ENCODE results near the gene FAM120A. TPM values are rescaled to one million over a fixed set of nuclear protein-coding genes. Genes with fewer than 3 reads are reported as not detected.

The FAM120A gene
- total and polyA plus RNA-seq, 2 of the 13 experiments (the other 11 are each of a cell fraction or from before 2014, with no cell fraction given), result 41.3 to 44.4 TPM

DNA sequence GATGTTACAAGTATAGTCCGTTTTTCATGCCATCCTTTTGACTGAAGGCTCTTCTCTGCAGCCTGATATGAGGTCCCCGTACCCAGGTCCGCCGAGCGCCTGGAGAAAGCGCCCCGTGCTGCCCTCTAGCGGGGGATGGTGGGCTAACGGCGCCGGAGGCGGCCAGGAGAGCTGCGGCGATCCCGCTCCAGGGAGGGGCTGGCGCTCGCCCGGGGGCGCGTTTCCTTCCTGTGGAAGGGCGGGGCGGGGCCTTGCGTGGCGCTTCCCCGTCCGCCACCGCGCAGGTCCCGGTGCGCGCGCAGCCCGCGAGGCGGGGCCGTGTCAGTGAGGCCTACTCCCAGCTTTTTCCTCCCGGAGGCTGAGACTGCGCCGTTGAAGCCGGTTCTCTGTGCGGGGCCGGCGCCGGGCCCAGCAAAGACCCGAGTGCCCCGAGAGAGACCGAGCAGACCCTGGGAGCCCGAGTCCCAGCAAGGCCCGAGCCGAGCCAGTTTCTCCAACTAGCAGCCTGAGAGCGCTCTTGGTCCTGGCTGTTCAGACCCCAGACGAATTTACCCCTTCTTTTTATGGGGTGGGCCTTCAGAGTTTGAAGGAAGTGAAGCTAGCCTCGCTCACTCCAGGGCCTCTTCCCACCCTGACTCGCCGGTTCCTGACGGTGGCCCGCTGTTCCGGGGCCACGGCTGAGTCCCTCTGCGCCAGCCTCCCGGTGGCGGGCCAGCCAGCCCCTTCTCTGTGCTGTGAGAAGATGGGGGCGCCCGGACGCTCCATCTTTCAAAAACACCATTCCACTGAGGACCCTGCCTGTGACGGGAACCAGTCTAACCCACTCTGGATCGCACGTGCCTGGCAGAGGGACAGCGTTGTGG is 115.2 kb downstream of the FAM120A start (continued):
- TF ChIP-seq, protein P1, sequence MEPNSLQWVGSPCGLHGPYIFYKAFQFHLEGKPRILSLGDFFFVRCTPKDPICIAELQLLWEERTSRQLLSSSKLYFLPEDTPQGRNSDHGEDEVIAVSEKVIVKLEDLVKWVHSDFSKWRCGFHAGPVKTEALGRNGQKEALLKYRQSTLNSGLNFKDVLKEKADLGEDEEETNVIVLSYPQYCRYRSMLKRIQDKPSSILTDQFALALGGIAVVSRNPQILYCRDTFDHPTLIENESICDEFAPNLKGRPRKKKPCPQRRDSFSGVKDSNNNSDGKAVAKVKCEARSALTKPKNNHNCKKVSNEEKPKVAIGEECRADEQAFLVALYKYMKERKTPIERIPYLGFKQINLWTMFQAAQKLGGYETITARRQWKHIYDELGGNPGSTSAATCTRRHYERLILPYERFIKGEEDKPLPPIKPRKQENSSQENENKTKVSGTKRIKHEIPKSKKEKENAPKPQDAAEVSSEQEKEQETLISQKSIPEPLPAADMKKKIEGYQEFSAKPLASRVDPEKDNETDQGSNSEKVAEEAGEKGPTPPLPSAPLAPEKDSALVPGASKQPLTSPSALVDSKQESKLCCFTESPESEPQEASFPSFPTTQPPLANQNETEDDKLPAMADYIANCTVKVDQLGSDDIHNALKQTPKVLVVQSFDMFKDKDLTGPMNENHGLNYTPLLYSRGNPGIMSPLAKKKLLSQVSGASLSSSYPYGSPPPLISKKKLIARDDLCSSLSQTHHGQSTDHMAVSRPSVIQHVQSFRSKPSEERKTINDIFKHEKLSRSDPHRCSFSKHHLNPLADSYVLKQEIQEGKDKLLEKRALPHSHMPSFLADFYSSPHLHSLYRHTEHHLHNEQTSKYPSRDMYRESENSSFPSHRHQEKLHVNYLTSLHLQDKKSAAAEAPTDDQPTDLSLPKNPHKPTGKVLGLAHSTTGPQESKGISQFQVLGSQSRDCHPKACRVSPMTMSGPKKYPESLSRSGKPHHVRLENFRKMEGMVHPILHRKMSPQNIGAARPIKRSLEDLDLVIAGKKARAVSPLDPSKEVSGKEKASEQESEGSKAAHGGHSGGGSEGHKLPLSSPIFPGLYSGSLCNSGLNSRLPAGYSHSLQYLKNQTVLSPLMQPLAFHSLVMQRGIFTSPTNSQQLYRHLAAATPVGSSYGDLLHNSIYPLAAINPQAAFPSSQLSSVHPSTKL (CRISPR knock-in tag; IDR thresholded peaks at IDR 0.05), result peak; percentile 65; the same call in 1 of the 2 replicates
- TF ChIP-seq SIX4 (CRISPR knock-in tag; IDR thresholded peaks at IDR 0.05), result no peak
- no peak for TF ChIP-seq HDAC6 (IDR thresholded peaks at IDR 0.05; ENCODE audit: low read depth, low read length)
- peak; percentile 57 for TF ChIP-seq KDM5B (CRISPR knock-in tag; IDR thresholded peaks at IDR 0.05; ENCODE audit: borderline replicate concordance)
- TF ChIP-seq ZNF382 (CRISPR knock-in tag; IDR thresholded peaks at IDR 0.05; ENCODE audit: borderline replicate concordance), result no peak
- TF ChIP-seq, protein P2, sequence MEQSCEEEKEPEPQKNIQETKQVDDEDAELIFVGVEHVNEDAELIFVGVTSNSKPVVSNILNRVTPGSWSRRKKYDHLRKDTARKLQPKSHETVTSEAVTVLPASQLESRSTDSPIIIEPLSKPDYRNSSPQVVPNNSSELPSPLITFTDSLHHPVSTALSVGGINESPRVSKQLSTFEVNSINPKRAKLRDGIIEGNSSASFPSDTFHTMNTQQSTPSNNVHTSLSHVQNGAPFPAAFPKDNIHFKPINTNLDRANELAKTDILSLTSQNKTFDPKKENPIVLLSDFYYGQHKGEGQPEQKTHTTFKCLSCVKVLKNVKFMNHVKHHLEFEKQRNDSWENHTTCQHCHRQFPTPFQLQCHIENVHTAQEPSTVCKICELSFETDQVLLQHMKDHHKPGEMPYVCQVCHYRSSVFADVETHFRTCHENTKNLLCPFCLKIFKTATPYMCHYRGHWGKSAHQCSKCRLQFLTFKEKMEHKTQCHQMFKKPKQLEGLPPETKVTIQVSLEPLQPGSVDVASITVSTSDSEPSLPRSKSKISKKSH (CRISPR knock-in tag; IDR thresholded peaks at IDR 0.05; ENCODE audit: borderline replicate concordance), result no peak
- TF ChIP-seq CBX5 (CRISPR knock-in tag; IDR thresholded peaks at IDR 0.05; ENCODE audit: borderline replicate concordance), result peak; percentile 36; the same call in 1 of the 2 replicates
- no peak for TF ChIP-seq U2AF2 (IDR thresholded peaks at IDR 0.05; ENCODE audit: low read depth, low read length)
- TF ChIP-seq DPF2 (CRISPR knock-in tag; IDR thresholded peaks at IDR 0.05; ENCODE audit: borderline replicate concordance, low read depth), result no peak
- TF ChIP-seq, protein P3, sequence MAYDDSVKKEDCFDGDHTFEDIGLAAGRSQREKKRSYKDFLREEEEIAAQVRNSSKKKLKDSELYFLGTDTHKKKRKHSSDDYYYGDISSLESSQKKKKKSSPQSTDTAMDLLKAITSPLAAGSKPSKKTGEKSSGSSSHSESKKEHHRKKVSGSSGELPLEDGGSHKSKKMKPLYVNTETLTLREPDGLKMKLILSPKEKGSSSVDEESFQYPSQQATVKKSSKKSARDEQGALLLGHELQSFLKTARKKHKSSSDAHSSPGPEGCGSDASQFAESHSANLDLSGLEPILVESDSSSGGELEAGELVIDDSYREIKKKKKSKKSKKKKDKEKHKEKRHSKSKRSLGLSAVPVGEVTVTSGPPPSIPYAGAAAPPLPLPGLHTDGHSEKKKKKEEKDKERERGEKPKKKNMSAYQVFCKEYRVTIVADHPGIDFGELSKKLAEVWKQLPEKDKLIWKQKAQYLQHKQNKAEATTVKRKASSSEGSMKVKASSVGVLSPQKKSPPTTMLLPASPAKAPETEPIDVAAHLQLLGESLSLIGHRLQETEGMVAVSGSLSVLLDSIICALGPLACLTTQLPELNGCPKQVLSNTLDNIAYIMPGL (CRISPR knock-in tag; IDR thresholded peaks at IDR 0.05; ENCODE audit: borderline replicate concordance in 1 of 2, low read depth in 1 of 2), result peak; percentile 72 to 91; a peak in 3 of 4 replicates
- TF ChIP-seq, protein P4, sequence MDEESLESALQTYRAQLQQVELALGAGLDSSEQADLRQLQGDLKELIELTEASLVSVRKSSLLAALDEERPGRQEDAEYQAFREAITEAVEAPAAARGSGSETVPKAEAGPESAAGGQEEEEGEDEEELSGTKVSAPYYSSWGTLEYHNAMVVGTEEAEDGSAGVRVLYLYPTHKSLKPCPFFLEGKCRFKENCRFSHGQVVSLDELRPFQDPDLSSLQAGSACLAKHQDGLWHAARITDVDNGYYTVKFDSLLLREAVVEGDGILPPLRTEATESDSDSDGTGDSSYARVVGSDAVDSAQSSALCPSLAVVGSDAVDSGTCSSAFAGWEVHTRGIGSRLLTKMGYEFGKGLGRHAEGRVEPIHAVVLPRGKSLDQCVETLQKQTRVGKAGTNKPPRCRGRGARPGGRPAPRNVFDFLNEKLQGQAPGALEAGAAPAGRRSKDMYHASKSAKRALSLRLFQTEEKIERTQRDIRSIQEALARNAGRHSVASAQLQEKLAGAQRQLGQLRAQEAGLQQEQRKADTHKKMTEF (CRISPR knock-in tag; IDR thresholded peaks at IDR 0.05), result peak; percentile 93
- TF ChIP-seq POGK (CRISPR knock-in tag; conservative IDR thresholded peaks at IDR 0.05), result peak; percentile 90
- TF ChIP-seq, protein P5, sequence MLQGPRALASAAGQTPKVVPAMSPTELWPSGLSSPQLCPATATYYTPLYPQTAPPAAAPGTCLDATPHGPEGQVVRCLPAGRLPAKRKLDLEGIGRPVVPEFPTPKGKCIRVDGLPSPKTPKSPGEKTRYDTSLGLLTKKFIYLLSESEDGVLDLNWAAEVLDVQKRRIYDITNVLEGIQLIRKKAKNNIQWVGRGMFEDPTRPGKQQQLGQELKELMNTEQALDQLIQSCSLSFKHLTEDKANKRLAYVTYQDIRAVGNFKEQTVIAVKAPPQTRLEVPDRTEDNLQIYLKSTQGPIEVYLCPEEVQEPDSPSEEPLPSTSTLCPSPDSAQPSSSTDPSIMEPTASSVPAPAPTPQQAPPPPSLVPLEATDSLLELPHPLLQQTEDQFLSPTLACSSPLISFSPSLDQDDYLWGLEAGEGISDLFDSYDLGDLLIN (CRISPR knock-in tag; IDR thresholded peaks at IDR 0.05; ENCODE audit: borderline replicate concordance), result 0 out of 2 replicates have a peak, but pooled peaks have one; percentile 87
- no peak for TF ChIP-seq ZSCAN12 (CRISPR knock-in tag; IDR thresholded peaks at IDR 0.05)

Data from HepG2 (cell line).